GM19035 (cell line): ENCODE data around the gene MTIF2.
"Not testable (repeated sequence)": the region's sequence is repeated elsewhere in the genome, so short reads cannot be mapped to it uniquely, and the experiment has no call there.

ENCODE experiments used
- ATAC-seq: cut with Tn5 transposase; IDR thresholded peaks from one replicate; pipeline ENCODE4 v1.9.1; 2021; ENCODE audit not compliant: unreplicated experiment

The MTIF2 gene

DNA sequence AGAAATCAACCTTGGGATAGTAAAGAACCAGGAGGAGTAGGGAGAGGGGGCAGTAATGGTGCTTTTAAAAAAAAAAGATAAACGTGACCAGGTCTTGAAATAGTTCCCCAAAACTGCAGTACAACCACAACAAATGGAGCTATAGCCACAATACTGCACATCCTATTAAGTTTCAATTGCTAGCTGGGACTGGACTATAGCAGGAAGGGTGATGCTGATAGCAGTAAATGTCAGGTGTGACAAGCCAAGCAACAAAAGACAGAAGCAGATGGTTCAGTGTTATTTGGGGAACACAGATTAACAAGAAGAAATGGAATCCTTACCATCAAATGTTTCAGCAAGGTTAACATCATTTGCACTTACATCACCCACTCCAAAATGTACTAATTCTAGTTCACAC lies 26.4 kb downstream of the MTIF2 start:
- ATAC-seq = no peak

DNA sequence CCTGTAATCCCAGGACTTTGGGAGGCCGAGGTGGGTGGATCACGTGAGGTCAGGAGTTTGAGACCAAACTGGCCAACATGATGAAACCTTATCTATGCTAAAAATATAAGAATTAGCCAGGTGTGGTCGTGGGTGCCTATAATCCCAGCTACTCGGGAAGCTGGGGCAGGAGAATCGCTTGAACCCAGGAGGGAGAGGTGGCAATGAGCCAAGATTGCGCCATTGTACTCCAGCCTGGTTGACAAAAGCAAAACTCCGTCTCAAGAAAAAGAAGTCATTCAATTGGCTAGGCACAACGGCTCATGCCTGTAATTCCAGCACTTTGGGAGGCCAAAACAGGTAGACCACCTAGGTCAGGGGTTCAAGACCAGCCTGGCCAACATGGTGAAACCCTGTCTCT lies 27.4 kb downstream of the MTIF2 start:
- not testable (repeated sequence) for ATAC-seq

DNA sequence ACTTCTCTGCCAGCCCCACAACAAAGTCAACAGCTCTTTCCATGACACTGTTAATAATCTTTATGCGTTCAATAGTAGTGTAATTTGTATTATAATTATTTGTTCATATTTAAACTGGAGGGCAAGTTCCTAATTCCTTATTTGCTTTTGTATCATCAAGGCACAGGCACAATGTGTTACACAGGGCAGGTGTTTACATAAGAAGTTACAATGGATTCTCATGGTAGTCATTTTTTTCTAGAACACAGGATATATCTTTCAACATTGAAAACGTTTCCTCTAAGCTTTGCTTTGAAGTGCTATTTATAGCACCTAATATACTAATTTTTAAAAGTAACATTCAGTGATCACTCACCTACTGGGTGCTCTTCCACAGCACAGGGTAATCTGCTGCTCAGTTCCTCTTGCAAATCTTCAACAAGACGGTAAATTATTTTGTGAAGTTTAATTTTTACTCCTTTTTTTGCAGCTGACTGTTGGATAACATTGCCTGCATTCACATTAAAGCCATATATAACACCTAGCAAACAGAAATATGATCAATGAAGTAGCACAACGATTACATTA lies 29.3 kb downstream of the MTIF2 start:
- no peak for ATAC-seq

DNA sequence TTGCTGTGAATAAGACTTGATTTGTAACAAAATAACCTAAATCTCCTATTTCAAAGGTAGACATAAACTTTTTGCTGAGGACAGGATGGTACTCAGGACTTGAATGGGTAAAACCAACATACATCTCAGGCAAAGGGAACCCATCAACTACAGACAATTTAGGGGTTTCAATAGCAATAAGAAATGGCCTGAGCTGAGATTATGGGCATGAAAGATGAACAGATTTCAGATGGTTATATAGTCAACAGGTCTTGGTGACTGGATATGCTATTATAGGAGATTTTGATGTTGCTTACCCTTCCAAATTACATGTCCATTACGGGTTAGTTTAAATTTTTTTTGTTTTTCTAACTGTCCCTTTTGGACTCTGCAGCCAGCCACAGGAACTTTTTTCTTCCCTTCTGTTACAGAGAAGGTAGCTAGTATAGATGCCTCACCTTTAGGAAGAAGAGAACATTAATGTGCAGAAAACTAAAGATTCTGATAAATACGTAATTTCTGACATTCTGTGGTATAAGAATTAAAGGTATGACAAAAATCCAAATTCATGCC lies 32.0 kb downstream of the MTIF2 start:
- no peak for ATAC-seq

DNA sequence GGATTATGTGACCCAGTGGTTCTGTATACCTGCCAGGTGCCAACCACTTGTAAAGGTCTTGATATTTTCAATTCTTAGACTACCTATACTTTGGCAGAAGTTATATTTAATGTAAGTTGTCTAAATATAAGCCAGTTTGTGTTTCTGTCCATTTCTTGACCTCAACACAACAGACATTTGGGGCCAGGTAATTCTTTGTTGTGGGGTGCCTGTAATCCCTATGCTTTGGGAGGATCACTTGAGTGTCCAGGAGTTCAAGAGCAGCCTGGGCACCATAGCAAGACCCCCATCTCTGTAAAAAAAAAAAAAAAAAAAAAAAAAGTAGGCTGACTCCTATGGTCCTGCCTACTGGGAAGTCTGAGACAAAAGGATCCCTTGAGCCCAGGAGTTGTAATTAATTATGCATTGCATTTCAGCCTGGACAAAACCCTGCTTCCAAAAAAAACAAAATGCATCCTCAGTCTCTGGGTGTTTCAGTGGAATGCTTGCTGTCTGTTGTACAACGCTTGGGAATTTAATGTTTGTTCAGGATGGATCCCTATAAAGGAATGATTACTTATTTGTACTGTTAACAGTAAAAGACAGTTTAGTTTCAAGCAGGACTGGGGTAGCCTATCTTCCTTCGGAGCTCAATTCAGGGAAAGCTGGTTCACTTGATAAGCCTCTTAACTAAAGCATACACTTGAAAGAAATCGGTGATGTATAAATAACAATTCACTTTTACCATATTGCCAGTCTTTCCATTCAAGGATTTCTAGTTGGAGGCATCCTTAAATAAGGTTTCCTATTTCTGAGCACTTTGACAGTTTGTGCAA lies 33.1 kb downstream of the MTIF2 start:
- no peak for ATAC-seq

DNA sequence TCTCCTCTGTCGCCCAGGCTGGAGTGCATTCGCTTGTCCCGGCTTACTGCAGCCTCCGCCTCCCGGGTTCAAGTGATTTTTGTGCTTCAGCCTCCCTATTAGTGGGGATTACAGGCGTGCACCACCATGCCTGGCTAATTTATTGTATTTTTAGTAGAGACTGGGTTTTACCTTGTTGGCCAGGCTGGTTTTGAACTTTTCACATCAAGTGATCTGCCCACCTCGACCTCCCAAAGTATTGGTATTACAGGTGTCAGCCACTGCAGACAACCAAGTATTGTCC lies 35.4 kb downstream of the MTIF2 start:
- no peak for ATAC-seq

DNA sequence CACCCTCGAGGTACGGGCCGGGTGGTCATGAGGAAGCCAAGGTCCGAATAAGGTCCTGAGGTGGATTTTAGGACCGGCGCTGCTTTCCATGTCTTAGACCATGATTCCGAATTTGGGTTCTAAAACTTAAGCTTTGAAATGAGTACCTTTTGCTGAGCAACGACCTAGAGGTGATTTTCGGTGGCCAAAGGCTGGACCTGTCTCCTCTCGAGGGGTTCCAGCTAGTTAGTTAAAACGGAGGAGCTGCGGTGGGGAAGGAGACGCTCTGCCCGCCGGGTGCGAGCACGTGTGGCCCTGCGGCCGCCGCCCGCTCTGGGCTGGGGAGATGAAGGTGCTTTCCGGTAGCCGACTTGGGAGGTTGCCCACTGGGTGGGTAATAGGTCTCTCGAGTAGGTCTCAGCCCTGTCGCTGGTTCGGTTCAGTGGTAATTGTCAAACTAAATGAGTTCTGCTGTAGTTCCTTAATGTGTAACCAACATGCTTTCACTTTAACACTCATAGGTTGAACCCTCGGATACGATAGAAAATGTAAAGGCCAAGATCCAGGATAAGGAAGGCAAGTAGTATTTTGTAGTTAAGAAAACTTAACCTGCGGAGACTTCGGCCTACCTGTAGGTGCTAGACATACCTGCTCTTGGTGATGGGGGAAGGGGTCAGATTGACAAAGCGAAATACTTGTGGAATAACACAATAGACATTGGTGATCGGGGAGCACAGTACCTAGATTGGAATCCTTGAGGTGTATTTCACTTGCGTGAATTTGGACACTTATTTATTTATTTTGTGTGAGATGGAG lies 36.0 kb downstream of the MTIF2 start:
- ATAC-seq = peak; percentile 29

DNA sequence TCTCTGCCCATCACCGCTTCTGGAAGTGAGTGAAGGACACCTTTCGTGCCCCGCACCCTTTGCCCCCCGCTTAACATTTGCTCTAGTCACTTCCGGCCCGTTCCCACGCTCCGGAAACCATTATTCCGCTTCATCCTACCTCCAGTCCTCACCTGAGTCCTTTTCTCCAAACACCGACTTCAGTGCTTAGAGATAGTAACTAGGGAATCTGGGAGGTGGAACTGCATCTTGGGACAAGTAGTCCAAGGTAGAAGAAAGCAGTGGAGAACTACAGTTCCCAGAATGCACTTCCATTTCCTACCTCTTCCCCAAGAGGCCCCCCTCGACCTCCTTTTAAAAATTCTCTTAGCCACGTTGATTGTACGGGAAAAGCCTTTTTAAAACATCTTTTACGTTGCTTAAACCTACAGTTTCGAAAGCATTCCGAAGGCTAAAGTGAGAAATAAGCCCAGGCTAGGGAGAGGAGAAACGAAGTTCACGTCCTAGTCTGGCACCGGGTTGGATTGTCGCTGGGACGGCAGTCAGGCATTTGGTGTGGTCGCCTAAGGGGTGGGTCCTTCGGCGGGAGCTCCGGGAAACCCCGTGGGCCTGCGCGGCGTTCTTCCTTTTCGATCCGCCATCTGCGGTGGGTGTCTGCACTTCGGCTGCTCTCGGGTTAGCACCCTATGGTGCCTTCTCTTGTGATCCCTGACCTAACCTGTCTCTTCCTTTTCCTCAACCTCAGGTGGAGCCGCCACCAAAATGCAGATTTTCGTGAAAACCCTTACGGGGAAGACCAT lies 36.8 kb downstream of the MTIF2 start, which contains the start of the genes CLHC1 and RPS27A:
TSS of gene CLHC1 (minus strand) at position 210 of the 779 bp plus-strand sequence. CDS start 9,882 bp downstream, outside the sequence.
TSS of gene RPS27A (plus strand) at position 605 of the 779 bp plus-strand sequence. CDS start at position 742, 137 bp downstream.
- peak; percentile 87 for ATAC-seq

DNA sequence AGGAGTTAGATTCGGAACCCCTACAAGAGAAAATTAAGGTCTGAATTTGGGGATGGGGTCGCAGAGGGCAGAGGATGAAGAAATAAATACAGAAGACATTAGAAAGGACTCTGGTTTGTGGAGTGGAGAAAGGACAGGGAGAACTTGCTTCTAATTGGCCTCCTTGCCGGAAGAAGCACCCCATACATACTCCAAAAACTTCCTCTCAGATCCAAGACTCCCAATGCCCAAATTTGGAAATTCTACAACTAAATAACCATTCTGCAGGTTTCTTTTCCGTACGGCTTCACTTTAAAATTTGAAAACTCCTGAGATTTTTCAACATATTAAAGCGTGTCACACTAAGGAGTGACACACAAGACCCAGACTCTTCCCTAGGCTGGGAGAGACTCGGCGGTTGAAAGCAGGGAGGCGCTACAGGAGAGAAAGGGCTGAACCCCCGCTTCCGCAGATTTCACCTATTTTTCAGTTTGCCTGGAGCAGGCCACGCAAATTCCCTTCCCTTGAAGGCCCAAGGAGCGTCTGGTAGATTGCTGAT lies 37.4 kb downstream of the MTIF2 start:
- no peak for ATAC-seq

DNA sequence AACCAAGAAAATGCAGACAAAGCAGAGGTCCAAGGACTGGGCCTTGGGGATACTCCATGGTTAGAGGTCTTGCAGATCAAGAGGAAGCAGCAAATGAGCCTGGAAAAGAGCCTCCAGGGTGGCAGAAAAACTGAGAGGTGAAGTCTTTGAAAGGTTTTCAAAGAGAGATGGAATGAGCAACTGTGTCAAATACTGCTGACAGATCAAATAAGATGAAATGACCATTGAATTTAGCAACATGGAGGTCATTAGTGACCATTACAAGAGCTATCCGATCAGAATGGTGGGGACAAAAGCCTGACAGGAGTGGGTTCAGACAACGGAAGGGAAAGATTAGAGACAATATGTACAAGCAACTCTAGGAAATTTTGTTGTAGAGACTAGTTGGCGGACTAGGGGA lies 38.5 kb downstream of the MTIF2 start:
- ATAC-seq = no peak

DNA sequence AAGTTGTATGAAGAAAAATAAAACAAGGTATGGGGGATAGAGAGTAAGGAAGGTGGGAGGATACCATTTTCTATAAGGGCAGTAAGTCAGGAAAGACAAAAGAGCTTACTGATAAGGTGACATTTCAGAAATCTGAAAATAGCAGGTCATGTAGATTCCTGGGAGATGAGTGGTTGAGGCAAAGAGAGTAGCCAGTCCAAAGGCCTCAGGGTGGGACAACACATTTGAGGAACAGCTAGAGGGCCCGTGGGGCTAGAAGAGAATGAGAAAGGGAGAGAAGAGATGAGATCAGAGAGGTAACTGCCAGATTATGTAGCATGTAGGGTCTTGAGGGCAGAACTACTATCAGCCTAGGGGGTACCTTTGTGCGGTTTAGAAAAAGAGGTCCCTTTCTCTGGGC lies 39.8 kb downstream of the MTIF2 start:
- ATAC-seq = no peak

DNA sequence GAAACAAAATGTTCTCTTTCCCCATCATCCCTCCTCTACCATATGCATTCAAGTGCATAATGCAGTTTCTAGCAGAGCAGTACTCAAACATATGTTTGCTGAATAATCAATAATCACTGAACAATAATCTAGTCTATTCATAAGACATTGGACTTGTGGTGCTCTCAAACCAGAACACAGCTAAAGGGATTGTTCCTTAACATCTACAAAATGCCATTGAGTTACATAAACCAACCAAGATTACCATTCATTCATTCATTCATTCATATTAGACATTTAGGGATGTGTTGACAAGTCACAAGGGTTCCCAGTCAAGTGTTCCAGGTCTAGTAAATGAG lies 40.8 kb downstream of the MTIF2 start:
- ATAC-seq = no peak

DNA sequence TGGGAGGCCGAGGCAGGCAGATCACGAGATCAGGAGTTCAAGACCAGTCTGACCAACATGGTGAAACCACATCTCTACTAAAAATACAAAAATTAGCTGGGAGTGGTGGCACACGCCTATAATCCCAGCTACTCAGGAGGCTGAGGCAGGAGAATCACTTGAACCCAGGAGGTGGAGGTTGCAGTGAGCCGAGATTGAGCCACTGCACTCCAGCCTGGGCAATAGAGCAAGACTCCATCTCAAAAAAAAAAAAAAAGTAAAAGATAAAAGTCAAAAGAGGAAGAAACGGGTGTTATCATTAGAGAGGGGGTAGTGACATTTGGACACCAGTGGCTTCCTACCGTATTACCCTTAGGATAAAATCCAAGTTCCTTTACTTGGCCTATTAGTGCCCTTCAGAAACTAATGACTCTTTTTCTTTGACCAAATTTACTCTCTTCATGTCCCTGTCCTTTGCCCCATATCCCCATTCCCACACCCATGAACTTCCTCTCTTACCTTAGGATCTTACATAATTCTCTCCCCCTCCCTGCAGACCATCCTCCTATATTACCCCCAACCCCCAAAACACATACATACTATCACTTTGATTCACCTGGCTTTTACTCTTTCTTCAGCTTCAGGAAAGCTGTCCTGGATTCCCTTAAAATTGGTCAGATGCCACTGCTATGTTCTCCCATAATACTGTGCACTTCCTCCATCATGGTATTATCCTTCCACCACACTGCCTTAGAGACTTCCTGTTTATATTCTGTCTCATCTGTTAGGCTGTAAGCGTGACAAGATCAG lies 41.4 kb downstream of the MTIF2 start:
- not testable (repeated sequence) for ATAC-seq

DNA sequence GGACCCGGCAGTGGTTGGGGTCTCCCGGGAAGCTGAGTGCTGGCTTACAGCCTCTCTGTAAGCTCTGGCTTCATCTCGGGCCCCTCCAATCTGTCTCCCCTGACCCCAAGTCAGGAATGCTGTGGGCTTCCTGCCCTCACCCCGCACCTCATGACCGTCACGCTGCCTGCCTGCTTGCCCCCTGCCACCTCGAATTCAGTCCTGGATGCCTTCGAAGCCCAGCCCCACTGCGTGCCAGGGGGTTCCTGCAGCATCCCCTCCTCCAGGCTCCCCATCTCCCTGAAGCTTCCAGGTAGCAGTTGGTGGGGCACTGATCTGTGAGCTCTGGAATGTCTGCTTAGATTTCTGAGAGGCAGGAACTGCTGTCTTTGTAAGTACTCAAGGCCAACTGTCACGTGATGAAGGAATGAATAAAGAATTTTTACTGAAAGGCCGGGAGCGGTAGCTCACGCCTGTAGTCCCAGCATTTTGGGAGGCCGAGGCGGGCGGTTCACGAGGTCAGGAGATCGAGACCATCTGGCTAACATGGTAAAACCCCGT lies 43.5 kb downstream of the MTIF2 start:
- ATAC-seq = no peak

DNA sequence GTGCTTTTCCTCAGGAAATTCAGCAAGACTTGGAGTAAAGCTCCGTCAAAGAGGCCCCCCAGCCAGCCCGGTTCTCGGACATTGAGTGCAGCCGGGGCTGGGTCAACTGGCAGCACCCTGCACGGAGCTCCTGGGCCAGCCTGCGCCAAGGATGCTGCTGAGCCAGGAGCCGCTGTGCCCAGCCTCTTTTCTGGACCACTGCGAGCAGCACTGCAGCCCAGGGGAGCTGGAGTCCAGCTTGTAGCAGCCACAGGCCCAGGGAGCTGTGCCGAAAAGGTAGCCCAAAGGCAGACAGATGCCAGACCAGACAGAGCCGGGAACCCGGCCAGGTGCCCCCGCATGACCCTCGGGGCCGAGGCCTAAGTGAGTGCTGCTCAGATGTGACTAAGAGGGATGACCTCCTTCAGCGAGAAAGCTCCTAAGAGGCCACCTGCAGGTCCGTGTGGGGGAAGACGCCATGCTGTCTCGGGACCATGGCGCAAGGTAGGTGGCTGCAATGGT lies 44.2 kb downstream of the MTIF2 start:
- ATAC-seq = no peak

DNA sequence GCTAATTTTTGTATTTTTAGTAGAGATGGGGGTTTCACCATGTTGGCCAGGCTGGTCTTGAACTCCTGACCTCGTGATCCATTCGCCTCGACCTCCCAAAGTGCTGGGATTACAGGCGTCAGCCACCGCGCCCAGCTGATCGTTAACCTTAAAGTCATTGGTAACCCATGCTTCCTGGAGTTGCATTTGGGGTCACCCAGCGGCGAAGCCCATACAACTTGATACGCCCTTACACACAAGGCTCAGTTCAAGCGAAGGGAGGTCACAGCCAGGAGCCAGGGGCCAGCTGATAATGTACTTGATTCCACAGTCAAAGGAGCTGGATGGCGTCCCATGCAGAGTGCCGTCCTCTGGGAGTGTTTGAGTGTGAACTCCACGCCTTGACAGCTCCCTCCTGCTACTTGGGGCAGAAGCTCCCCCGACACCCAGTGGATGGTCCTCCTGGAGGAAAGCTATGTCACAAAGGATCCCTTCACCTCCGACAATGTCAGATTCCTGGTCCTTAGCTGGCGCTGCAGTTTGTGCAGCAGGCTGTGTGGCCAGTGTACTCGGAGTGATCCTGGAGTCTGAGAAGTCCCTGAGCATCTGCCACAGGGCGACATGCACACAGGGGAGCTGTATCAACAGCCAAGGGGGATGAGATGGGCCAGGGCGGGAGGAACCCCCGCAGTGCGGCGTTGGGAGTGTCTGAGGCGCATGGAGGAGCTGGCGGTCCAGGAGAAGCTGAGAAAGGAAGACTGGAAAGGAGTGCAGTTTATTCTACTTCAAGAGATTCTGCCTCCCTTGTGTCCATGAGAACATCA lies 44.9 kb downstream of the MTIF2 start:
- ATAC-seq = no peak

DNA sequence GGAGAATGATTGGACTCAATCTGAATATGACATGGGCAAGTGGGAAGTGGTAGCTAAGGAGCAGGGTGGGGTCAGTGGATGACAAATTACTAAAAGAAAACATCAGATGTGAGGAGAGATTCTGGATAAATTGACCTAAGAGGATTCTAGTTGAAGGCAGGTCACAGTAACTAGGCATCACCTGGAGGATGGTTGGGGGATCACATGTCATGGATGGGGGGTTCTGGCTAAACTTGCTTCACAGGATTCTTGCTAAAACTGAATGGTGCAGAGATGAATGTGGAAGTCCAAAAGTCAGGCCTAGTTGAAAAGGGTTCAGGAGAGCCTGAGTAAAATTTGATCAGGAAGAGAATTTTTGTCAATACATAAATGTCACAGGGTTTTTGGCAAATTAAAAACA lies 55.2 kb downstream of the MTIF2 start:
- no peak for ATAC-seq

DNA sequence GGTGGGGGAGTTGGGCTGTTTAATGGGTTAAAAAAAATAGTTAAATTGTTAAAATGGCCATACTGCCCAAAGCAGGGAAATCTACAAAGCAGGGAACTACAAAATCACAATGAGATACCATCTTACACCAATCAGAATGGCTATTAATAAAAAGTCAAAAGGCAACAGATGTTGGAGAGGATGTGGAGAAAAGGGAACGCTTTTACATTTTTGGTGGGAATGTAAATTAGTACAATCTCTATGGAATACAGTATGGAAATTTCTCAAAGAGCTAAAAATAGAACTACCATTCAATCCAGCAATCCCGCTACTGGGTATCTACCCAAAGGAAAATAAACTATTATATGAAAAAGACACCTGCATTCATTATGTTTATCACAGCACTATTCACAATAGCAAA lies 64.1 kb downstream of the MTIF2 start:
- ATAC-seq = no peak

DNA sequence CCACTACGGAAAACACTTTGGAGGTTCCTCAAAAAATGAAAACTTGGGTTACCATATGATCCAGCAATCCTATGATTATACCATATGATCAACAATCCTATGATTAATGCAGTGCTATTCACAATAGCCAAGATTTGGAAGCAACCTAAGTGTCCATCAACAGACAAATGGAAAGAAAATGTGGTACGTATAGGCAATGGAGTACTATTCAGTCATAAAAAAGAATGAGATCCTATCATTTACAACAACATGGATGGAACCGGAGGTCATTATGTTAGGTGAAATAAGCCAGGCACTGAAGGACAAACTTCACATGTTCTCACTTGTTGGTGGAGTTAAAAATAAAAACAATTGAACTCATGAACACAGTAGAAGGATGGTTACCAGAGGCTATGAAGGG lies 64.5 kb downstream of the MTIF2 start:
- no peak for ATAC-seq
